HepG2 (cell line): ENCODE data around the gene MYO18A. TPM values are rescaled to one million over a fixed set of nuclear protein-coding genes. Genes with fewer than 3 reads are reported as not detected.

Experiments
- BCL6 ChIP-seq: IDR thresholded peaks from 2 replicates; pipeline ENCODE4 v1.6.1; 2016; ENCODE audit warnings: missing genetic modification reagents, missing compliant biosample characterization
- FOXO1 ChIP-seq: sonication (generic); formaldehyde crosslinking; IDR thresholded peaks from 2 replicates; pipeline ENCODE4 v1.4.0; 2020; ENCODE audit warnings: missing genetic modification reagents
- GFI1 ChIP-seq: sonication (generic); formaldehyde crosslinking; IDR thresholded peaks from 2 replicates; pipeline ENCODE4 v1.5.0; 2020; ENCODE audit warnings: missing genetic modification reagents, mild to moderate bottlenecking, borderline replicate concordance
- HDAC6 ChIP-seq: fragments of 200-600 bp; sonication (generic); IDR thresholded peaks from 2 replicates; pipeline ENCODE4 v1.7.0; 2017; ENCODE audit warnings: mild to moderate bottlenecking, antibody characterized with exemption, low read length, low read depth
- HMG20B ChIP-seq: conservative IDR thresholded peaks from 2 replicates; pipeline ENCODE4 v1.6.1; 2016; ENCODE audit warnings: missing genetic modification reagents, missing compliant biosample characterization
- LCORL ChIP-seq, 2 experiments: fragments of 450-650 bp in 1 of 2; sonication (generic) in 1 of 2; formaldehyde crosslinking in 1 of 2; IDR thresholded peaks; 2 replicates each; pipeline versions ENCODE4 v1.5.0 to v1.6.1; 2017 to 2020; ENCODE audit warnings: antibody characterized with exemption in 1 of 2, missing genetic modification reagents in 1 of 2
- MYC ChIP-seq: sonication (generic); formaldehyde crosslinking; IDR thresholded peaks from 2 replicates; pipeline ENCODE4 v1.9.0; 2021; ENCODE audit warnings: missing genetic modification reagents, borderline replicate concordance
- POLR2G ChIP-seq: fragments of 200-400 bp; formaldehyde crosslinking; IDR thresholded peaks from 2 replicates; pipeline ENCODE4 v1.6.1; 2018; ENCODE audit warnings: mild to moderate bottlenecking, low read depth, low read length, moderate library complexity
- SIN3A ChIP-seq: IDR thresholded peaks from 2 replicates; pipeline ENCODE4 v1.6.1; 2011; ENCODE audit warnings: low read depth, mild to moderate bottlenecking, control low read depth, low read length, borderline replicate concordance
- ZNF121 ChIP-seq: sonication (generic); formaldehyde crosslinking; IDR thresholded peaks from 2 replicates; pipeline ENCODE4 v1.5.0; 2020; ENCODE audit warnings: mild to moderate bottlenecking, missing genetic modification reagents
- ZNF263 ChIP-seq: sonication (generic); formaldehyde crosslinking; IDR thresholded peaks from 2 replicates; pipeline ENCODE4 v1.4.0; 2020; ENCODE audit warnings: missing genetic modification reagents
- ZNF572 ChIP-seq: sonication (generic); formaldehyde crosslinking; IDR thresholded peaks from 2 replicates; pipeline ENCODE4 v1.5.1; 2020; ENCODE audit warnings: mild to moderate bottlenecking, missing genetic modification reagents
- ZNF644 ChIP-seq: IDR thresholded peaks from 2 replicates; pipeline ENCODE4 v1.6.1; 2016; ENCODE audit warnings: low read depth
- ZSCAN9 ChIP-seq: IDR thresholded peaks from 2 replicates; pipeline ENCODE4 v1.6.1; 2016; ENCODE audit warnings: borderline replicate concordance
- polyA plus RNA-seq, 8 experiments: library from polyadenylated mRNA; depleted of rRNA in 3 of 8; stranded (reverse) in 7 of 8; unstranded in 1 of 8; fragments of >200 nt; fragmentation: Illumina TruSeq in 4 of 8; extraction: Trizol in 4 of 8; gene quantifications; 2 replicates each; pipeline versions ENCODE4 v1.2.1 to v1.2.3, GENCODE V29; 2011 to 2016; ENCODE audit warnings: low read depth in 4 of 8, missing spikeins in 1 of 8, mixed read lengths in 1 of 8; ENCODE audit not compliant: insufficient read depth in 1 of 8
- total RNA-seq, 5 experiments: library from RNA; depleted of rRNA; stranded (reverse); fragments of >200 nt; fragmentation: Illumina TruSeq; extraction: Trizol; gene quantifications; 2 replicates each; pipeline ENCODE4 v1.2.3, GENCODE V29; 2016; ENCODE audit warnings: low read depth in 1 of 5
- TF ChIP-seq, protein P1 (sequence below): sonication (generic); formaldehyde crosslinking; IDR thresholded peaks from 2 replicates; pipeline ENCODE4 v1.5.1; 2020; ENCODE audit warnings: mild to moderate bottlenecking, missing genetic modification reagents, borderline replicate concordance
- TF ChIP-seq, protein P2 (sequence below): sonication (generic); formaldehyde crosslinking; IDR thresholded peaks from 2 replicates; pipeline ENCODE4 v1.8.0; 2022; ENCODE audit warnings: missing genetic modification reagents, low read depth, mild to moderate bottlenecking, borderline replicate concordance
- TF ChIP-seq, protein P3 (sequence below): sonication (generic); formaldehyde crosslinking; IDR thresholded peaks from 2 replicates; pipeline ENCODE4 v1.9.0; 2021; ENCODE audit warnings: missing genetic modification reagents, borderline replicate concordance
- TF ChIP-seq, protein P4 (sequence below): sonication (generic); formaldehyde crosslinking; IDR thresholded peaks from 2 replicates; pipeline ENCODE4 v1.4.0; 2020; ENCODE audit warnings: missing genetic modification reagents

Gene MYO18A
- total and polyA plus RNA-seq, 2 of the 13 experiments (the other 11 are each of a cell fraction or from before 2014, with no cell fraction given), result 16.8 to 24.8 TPM

DNA sequence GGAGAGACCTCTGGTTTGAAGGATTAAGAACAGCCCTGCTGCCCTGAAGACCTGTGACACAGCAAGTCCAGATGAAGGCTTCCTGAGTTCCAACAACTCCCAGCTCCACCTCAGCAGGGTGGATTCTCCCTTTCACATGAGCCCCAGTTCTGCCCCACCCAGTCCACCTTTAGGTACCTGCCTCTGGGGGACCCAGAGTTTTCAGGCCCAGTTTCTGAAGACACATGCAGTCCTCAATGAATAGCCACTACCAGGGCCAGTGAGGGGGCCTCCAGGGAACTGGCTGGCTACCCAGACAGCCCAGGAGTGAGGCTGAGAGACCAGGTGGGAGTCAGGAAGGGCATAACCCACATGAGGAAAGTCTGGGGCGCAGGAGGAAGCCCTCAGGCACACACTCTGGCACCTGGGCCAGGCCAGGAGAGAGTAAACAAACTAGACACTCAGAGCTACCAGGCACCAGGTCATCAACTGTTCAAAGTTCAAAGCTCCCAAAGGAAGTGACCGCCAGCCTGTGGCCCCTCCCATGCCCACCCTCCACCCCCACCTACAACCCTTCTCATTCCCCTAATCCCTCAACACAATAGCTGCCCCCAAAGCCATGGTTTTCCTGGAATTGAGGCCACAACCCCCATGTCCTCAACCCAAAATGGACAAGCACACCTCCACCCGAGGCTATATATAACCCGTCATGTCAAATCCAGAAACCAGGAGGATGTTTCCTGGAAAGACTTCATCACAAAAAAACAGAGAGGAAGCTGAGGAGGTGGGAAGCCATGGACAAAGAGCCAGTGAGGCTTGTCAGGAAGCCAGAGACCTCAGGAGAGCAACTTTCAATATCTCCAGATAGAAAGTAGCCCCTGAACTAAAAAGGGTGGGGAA lies 2.1 kb downstream of the MYO18A start (continued):
- TF ChIP-seq LCORL (IDR thresholded peaks at IDR 0.05) (no peak), LCORL (CRISPR knock-in tag; IDR thresholded peaks at IDR 0.05) (peak; percentile 74), ZSCAN9 (CRISPR knock-in tag) (peak; percentile 69; the same call in 1 of the 2 replicates), SIN3A (peak; percentile 79; the same call in 1 of the 2 replicates), ZNF644 (CRISPR knock-in tag) (0 out of 2 replicates have a peak, but pooled peaks have one; percentile 36), BCL6 (peak; percentile 71), HDAC6 (no peak), ZNF572 (CRISPR knock-in tag) (peak; percentile 68; the same call in 1 of the 2 replicates), ZNF263 (peak; percentile 16; the same call in 1 of the 2 replicates), MYC (CRISPR knock-in tag) (peak; percentile 43; the same call in 1 of the 2 replicates), FOXO1 (peak; percentile 85), GFI1 (CRISPR knock-in tag) (no peak), ZNF121 (CRISPR knock-in tag) (peak; percentile 45; the same call in 1 of the 2 replicates), POLR2G (peak; percentile 77; the same call in 1 of the 2 replicates), HMG20B (peak; percentile 55)
- TF ChIP-seq, protein P1, sequence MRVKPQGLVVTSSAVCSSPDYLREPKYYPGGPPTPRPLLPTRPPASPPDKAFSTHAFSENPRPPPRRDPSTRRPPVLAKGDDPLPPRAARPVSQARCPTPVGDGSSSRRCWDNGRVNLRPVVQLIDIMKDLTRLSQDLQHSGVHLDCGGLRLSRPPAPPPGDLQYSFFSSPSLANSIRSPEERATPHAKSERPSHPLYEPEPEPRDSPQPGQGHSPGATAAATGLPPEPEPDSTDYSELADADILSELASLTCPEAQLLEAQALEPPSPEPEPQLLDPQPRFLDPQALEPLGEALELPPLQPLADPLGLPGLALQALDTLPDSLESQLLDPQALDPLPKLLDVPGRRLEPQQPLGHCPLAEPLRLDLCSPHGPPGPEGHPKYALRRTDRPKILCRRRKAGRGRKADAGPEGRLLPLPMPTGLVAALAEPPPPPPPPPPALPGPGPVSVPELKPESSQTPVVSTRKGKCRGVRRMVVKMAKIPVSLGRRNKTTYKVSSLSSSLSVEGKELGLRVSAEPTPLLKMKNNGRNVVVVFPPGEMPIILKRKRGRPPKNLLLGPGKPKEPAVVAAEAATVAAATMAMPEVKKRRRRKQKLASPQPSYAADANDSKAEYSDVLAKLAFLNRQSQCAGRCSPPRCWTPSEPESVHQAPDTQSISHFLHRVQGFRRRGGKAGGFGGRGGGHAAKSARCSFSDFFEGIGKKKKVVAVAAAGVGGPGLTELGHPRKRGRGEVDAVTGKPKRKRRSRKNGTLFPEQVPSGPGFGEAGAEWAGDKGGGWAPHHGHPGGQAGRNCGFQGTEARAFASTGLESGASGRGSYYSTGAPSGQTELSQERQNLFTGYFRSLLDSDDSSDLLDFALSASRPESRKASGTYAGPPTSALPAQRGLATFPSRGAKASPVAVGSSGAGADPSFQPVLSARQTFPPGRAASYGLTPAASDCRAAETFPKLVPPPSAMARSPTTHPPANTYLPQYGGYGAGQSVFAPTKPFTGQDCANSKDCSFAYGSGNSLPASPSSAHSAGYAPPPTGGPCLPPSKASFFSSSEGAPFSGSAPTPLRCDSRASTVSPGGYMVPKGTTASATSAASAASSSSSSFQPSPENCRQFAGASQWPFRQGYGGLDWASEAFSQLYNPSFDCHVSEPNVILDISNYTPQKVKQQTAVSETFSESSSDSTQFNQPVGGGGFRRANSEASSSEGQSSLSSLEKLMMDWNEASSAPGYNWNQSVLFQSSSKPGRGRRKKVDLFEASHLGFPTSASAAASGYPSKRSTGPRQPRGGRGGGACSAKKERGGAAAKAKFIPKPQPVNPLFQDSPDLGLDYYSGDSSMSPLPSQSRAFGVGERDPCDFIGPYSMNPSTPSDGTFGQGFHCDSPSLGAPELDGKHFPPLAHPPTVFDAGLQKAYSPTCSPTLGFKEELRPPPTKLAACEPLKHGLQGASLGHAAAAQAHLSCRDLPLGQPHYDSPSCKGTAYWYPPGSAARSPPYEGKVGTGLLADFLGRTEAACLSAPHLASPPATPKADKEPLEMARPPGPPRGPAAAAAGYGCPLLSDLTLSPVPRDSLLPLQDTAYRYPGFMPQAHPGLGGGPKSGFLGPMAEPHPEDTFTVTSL (CRISPR knock-in tag), result 0 out of 2 replicates have a peak, but pooled peaks have one; percentile 27
- TF ChIP-seq, protein P2, sequence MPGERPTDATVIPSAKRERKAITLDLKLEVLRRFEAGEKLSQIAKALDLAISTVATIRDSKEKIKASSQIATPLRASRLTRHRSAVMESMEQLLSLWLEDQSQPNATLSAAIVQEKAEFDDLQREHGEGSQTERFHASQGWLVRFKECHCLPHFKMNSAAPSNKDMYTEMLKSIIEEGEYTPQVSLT (CRISPR knock-in tag), result no peak
- TF ChIP-seq, protein P3, sequence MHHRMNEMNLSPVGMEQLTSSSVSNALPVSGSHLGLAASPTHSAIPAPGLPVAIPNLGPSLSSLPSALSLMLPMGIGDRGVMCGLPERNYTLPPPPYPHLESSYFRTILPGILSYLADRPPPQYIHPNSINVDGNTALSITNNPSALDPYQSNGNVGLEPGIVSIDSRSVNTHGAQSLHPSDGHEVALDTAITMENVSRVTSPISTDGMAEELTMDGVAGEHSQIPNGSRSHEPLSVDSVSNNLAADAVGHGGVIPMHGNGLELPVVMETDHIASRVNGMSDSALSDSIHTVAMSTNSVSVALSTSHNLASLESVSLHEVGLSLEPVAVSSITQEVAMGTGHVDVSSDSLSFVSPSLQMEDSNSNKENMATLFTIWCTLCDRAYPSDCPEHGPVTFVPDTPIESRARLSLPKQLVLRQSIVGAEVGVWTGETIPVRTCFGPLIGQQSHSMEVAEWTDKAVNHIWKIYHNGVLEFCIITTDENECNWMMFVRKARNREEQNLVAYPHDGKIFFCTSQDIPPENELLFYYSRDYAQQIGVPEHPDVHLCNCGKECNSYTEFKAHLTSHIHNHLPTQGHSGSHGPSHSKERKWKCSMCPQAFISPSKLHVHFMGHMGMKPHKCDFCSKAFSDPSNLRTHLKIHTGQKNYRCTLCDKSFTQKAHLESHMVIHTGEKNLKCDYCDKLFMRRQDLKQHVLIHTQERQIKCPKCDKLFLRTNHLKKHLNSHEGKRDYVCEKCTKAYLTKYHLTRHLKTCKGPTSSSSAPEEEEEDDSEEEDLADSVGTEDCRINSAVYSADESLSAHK (CRISPR knock-in tag), result no peak
- TF ChIP-seq, protein P4, sequence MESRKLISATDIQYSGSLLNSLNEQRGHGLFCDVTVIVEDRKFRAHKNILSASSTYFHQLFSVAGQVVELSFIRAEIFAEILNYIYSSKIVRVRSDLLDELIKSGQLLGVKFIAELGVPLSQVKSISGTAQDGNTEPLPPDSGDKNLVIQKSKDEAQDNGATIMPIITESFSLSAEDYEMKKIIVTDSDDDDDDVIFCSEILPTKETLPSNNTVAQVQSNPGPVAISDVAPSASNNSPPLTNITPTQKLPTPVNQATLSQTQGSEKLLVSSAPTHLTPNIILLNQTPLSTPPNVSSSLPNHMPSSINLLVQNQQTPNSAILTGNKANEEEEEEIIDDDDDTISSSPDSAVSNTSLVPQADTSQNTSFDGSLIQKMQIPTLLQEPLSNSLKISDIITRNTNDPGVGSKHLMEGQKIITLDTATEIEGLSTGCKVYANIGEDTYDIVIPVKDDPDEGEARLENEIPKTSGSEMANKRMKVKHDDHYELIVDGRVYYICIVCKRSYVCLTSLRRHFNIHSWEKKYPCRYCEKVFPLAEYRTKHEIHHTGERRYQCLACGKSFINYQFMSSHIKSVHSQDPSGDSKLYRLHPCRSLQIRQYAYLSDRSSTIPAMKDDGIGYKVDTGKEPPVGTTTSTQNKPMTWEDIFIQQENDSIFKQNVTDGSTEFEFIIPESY (CRISPR knock-in tag), result no peak
